ENCODE measurements around the gene JUNB.

The JUNB gene

DNA sequence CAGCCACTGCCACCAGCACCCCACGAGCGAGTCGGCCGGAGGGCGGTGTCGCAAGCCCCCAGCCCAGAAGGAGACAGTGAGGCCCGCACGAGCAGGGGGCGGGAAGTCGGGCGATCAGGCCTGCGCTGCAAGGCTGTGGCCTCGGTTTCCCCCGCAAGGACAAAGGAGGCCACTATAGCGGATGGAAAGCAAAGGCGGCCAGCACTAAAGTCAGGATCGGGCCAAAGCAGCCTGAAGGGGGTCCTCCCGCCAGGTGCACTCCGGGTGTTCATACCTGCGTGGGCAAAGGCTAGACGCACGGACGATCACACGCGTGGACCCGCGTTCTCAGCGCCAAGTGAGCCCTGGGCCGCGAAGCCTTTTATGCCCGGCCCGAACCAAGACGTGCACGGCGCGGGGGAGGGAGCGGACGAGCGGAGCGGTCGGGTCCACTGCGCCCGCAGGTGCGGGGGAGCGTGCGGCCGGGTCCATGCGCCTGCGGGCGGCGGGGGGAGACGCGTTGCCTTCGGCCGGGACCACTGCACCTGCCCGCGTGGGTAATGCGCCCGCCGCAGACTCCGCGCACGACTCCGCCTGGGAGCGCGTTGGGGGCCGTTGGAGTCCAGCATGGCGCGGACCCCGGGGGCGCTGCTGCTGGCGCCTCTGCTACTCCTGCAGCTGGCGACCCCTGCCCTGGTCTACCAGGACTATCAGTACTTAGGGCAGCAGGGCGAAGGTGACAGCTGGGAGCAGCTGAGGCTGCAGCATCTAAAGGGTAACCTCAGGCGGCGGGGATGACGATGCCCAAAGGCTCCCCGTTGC lies 10.4 kb downstream of the JUNB start, which contains the start of the genes PRDX2 and THSD8 (continued):
- TF ChIP-seq, protein P1, sequence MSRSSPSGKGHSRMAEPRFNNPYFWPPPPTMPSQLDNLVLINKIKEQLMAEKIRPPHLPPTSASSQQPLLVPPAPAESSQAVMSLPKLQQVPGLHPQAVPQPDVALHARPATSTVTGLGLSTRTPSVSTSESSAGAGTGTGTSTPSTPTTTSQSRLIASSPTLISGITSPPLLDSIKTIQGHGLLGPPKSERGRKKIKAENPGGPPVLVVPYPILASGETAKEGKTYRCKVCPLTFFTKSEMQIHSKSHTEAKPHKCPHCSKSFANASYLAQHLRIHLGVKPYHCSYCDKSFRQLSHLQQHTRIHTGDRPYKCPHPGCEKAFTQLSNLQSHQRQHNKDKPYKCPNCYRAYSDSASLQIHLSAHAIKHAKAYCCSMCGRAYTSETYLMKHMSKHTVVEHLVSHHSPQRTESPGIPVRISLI (tag by site-specific recombination; IDR thresholded peaks at IDR 0.05) = no peak
- TF ChIP-seq, protein P2, sequence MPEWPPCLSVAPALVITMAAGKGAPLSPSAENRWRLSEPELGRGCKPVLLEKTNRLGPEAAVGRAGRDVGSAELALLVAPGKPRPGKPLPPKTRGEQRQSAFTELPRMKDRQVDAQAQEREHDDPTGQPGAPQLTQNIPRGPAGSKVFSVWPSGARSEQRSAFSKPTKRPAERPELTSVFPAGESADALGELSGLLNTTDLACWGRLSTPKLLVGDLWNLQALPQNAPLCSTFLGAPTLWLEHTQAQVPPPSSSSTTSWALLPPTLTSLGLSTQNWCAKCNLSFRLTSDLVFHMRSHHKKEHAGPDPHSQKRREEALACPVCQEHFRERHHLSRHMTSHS (tag by site-specific recombination; IDR thresholded peaks at IDR 0.05) = no peak
- TF ChIP-seq ZSCAN23 (tag by site-specific recombination; IDR thresholded peaks at IDR 0.05) = peak; percentile 70; the same call in 1 of the 2 replicates
- no peak for TF ChIP-seq ZNF157 (tag by site-specific recombination; IDR thresholded peaks at IDR 0.05)
- no peak for TF ChIP-seq ZNF16 (tag by site-specific recombination; IDR thresholded peaks at IDR 0.05; ENCODE audit: low read depth)
- no peak for TF ChIP-seq ZBTB1 (tag by site-specific recombination; IDR thresholded peaks at IDR 0.05)
- no peak for TF ChIP-seq TRIM28 (IDR thresholded peaks at IDR 0.05; ENCODE audit: borderline replicate concordance, low read length)
- peak; percentile 73 for TF ChIP-seq SP7 (tag by site-specific recombination; IDR thresholded peaks at IDR 0.05)
- no peak for TF ChIP-seq ZNF169 (tag by site-specific recombination; IDR thresholded peaks at IDR 0.05)
- no peak for TF ChIP-seq ZNF223 (tag by site-specific recombination; IDR thresholded peaks at IDR 0.05)
- peak; percentile 62 for TF ChIP-seq GLIS2 (tag by site-specific recombination; IDR thresholded peaks at IDR 0.05)
- peak; percentile 97 for TF ChIP-seq ZBTB26 (tag by site-specific recombination; optimal IDR thresholded peaks at IDR 0.05)
- TF ChIP-seq ZNF626 (tag by site-specific recombination; IDR thresholded peaks at IDR 0.05) = no peak
- no peak for TF ChIP-seq ZNF529 (tag by site-specific recombination; IDR thresholded peaks at IDR 0.05; ENCODE audit: insufficient replicate concordance)
- TF ChIP-seq ZNF785 (tag by site-specific recombination; IDR thresholded peaks at IDR 0.05) = 0 out of 2 replicates have a peak, but pooled peaks have one; percentile 18
- TF ChIP-seq ZNF585B (tag by site-specific recombination; IDR thresholded peaks at IDR 0.05) = no peak
- TF ChIP-seq ZNF221 (tag by site-specific recombination; IDR thresholded peaks at IDR 0.05; ENCODE audit: borderline replicate concordance) = no peak
- TF ChIP-seq KLF9 (tag by site-specific recombination; IDR thresholded peaks at IDR 0.05; ENCODE audit: low read depth) = peak; percentile 58
- no peak for TF ChIP-seq ZNF558 (tag by site-specific recombination; IDR thresholded peaks at IDR 0.05)
- TF ChIP-seq ZNF302 (tag by site-specific recombination; IDR thresholded peaks at IDR 0.05; ENCODE audit: low read depth) = no peak
- no peak for TF ChIP-seq RBAK (tag by site-specific recombination; IDR thresholded peaks at IDR 0.05)
- peak; percentile 53; the same call in 1 of the 2 replicates for TF ChIP-seq EGR2 (tag by site-specific recombination; IDR thresholded peaks at IDR 0.05; ENCODE audit: low read depth)
- TF ChIP-seq ZBTB8A (tag by site-specific recombination; IDR thresholded peaks at IDR 0.05) = peak; percentile 87
- peak; percentile 80 for TF ChIP-seq ZXDB (tag by site-specific recombination; IDR thresholded peaks at IDR 0.05)
- TF ChIP-seq PRDM4 (tag by site-specific recombination; IDR thresholded peaks at IDR 0.05) = 0 out of 2 replicates have a peak, but pooled peaks have one; percentile 9
- no peak for TF ChIP-seq ZNF555 (tag by site-specific recombination; conservative IDR thresholded peaks at IDR 0.05)
- TF ChIP-seq, protein P3, sequence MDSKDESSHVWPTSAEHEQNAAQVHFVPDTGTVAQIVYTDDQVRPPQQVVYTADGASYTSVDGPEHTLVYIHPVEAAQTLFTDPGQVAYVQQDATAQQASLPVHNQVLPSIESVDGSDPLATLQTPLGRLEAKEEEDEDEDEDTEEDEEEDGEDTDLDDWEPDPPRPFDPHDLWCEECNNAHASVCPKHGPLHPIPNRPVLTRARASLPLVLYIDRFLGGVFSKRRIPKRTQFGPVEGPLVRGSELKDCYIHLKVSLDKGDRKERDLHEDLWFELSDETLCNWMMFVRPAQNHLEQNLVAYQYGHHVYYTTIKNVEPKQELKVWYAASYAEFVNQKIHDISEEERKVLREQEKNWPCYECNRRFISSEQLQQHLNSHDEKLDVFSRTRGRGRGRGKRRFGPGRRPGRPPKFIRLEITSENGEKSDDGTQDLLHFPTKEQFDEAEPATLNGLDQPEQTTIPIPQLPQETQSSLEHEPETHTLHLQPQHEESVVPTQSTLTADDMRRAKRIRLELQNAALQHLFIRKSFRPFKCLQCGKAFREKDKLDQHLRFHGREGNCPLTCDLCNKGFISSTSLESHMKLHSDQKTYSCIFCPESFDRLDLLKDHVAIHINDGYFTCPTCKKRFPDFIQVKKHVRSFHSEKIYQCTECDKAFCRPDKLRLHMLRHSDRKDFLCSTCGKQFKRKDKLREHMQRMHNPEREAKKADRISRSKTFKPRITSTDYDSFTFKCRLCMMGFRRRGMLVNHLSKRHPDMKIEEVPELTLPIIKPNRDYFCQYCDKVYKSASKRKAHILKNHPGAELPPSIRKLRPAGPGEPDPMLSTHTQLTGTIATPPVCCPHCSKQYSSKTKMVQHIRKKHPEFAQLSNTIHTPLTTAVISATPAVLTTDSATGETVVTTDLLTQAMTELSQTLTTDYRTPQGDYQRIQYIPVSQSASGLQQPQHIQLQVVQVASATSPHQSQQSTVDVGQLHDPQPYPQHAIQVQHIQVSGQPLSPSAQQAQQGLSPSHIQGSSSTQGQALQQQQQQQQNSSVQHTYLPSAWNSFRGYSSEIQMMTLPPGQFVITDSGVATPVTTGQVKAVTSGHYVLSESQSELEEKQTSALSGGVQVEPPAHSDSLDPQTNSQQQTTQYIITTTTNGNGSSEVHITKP (tag by site-specific recombination; IDR thresholded peaks at IDR 0.05) = peak; percentile 100
- TF ChIP-seq ZNF26 (tag by site-specific recombination; IDR thresholded peaks at IDR 0.05) = no peak
- no peak for TF ChIP-seq ZNF248 (tag by site-specific recombination; IDR thresholded peaks at IDR 0.05)
- TF ChIP-seq ZBTB17 (tag by site-specific recombination; IDR thresholded peaks at IDR 0.05) = peak; percentile 44; the same call in 1 of the 2 replicates

Data from HEK293 (cell line).